ENCODE results near the gene RASAL3.
"Not testable (repeated sequence)": the region's sequence is repeated elsewhere in the genome, so short reads cannot be mapped to it uniquely, and the experiment has no call there.

Gene RASAL3

GRCh38 chr19:15479391-15480345 is 15.3 kb upstream of the RASAL3 start, which contains the start of gene PGLYRP2:
Gene PGLYRP2 (minus strand): TSS chr19:15479501. CDS start chr19:15479371, 130 bp downstream.
- Histone ChIP-seq H3K9ac (ENCODE audit: insufficient read length, low read depth) (no peak within 1 kb of the TSS), H3K4me3 (ENCODE audit: insufficient read length, low read depth) (no peak within 1 kb of the TSS), H3K9me3 (ENCODE audit: insufficient read depth, low read length) (no peaks in the 10 kb centered on the region), H3K36me3 (ENCODE audit: insufficient read depth, insufficient read length, low read length) (no peaks in the 10 kb centered on the region), H3K4me1 (ENCODE audit: insufficient read depth, insufficient read length) (peaks cover 6% of the 10 kb centered on the region), H3K27me3 (ENCODE audit: insufficient read depth, insufficient read length) (no peaks in the 10 kb centered on the region)
- no peak for DNase-seq (ENCODE audit: low read depth, low spot score)
- no peak for TF ChIP-seq SUZ12 (IDR thresholded peaks at IDR 0.05; ENCODE audit: extremely low read depth, insufficient read depth, insufficient read length)
- TF ChIP-seq ZNF274 (IDR thresholded peaks at IDR 0.05; ENCODE audit: low read depth, low read length): no peak
- TF ChIP-seq YY1 (IDR thresholded peaks at IDR 0.05; ENCODE audit: insufficient read depth, insufficient read length): no peak

GRCh38 chr19:15476325-15476724 is 12.0 kb upstream of the RASAL3 start:
- H3K4me1 ChIP-seq (ENCODE audit: insufficient read depth, insufficient read length): peaks cover 6% of the 10 kb centered on the region
- no peak for DNase-seq (ENCODE audit: low read depth, low spot score)
- H3K36me3 ChIP-seq (ENCODE audit: insufficient read depth, insufficient read length, low read length): no peaks in the 10 kb centered on the region
- no peaks in the 10 kb centered on the region for H3K9me3 ChIP-seq (ENCODE audit: insufficient read depth, low read length)
- no peak overlapping the region for H3K9ac ChIP-seq (ENCODE audit: insufficient read length, low read depth)
- TF ChIP-seq YY1 (IDR thresholded peaks at IDR 0.05; ENCODE audit: insufficient read depth, insufficient read length) (no peak), ZNF274 (IDR thresholded peaks at IDR 0.05; ENCODE audit: low read depth, low read length) (no peak), SUZ12 (IDR thresholded peaks at IDR 0.05; ENCODE audit: extremely low read depth, insufficient read depth, insufficient read length) (no peak)
- H3K27me3 ChIP-seq (ENCODE audit: insufficient read depth, insufficient read length): peaks cover 13% of the 10 kb centered on the region
- no peak overlapping the region for H3K4me3 ChIP-seq (ENCODE audit: insufficient read length, low read depth)

- peaks cover 4% of the 10 kb centered on the region for H3K4me1 ChIP-seq (ENCODE audit: insufficient read depth, insufficient read length)
- H3K36me3 ChIP-seq (ENCODE audit: insufficient read depth, insufficient read length, low read length): no peaks in the 10 kb centered on the region
- H3K4me3 ChIP-seq (ENCODE audit: insufficient read length, low read depth): no peak overlapping the region
- no peak for TF ChIP-seq ZNF274 (IDR thresholded peaks at IDR 0.05; ENCODE audit: low read depth, low read length)
- TF ChIP-seq YY1 (IDR thresholded peaks at IDR 0.05; ENCODE audit: insufficient read depth, insufficient read length): no peak
- TF ChIP-seq SUZ12 (IDR thresholded peaks at IDR 0.05; ENCODE audit: extremely low read depth, insufficient read depth, insufficient read length): no peak
- H3K9me3 ChIP-seq (ENCODE audit: insufficient read depth, low read length): no peaks in the 10 kb centered on the region
- peaks cover 13% of the 10 kb centered on the region for H3K27me3 ChIP-seq (ENCODE audit: insufficient read depth, insufficient read length)
- DNase-seq (ENCODE audit: low read depth, low spot score): no peak
- no peak overlapping the region for H3K9ac ChIP-seq (ENCODE audit: insufficient read length, low read depth)
Observed at GRCh38 chr19:15475611-15476010, 11.3 kb upstream of the RASAL3 start.

GRCh38 chr19:15475169-15475568 is 10.8 kb upstream of the RASAL3 start:
- no peak overlapping the region for H3K9ac ChIP-seq (ENCODE audit: insufficient read length, low read depth)
- no peak for DNase-seq (ENCODE audit: low read depth, low spot score)
- no peaks in the 10 kb centered on the region for H3K9me3 ChIP-seq (ENCODE audit: insufficient read depth, low read length)
- no peak for TF ChIP-seq SUZ12 (IDR thresholded peaks at IDR 0.05; ENCODE audit: extremely low read depth, insufficient read depth, insufficient read length)
- TF ChIP-seq ZNF274 (IDR thresholded peaks at IDR 0.05; ENCODE audit: low read depth, low read length): no peak
- no peak for TF ChIP-seq YY1 (IDR thresholded peaks at IDR 0.05; ENCODE audit: insufficient read depth, insufficient read length)
- H3K4me1 ChIP-seq (ENCODE audit: insufficient read depth, insufficient read length): no peaks in the 10 kb centered on the region
- no peak overlapping the region for H3K4me3 ChIP-seq (ENCODE audit: insufficient read length, low read depth)
- peaks cover 13% of the 10 kb centered on the region for H3K27me3 ChIP-seq (ENCODE audit: insufficient read depth, insufficient read length)
- H3K36me3 ChIP-seq (ENCODE audit: insufficient read depth, insufficient read length, low read length): no peaks in the 10 kb centered on the region

- DNase-seq (ENCODE audit: low read depth, low spot score); H3K4me1 ChIP-seq (ENCODE audit: insufficient read depth, insufficient read length); H3K9me3 ChIP-seq (ENCODE audit: insufficient read depth, low read length); H3K36me3 ChIP-seq (ENCODE audit: insufficient read depth, insufficient read length, low read length); H3K9ac ChIP-seq (ENCODE audit: insufficient read length, low read depth); H3K4me3 ChIP-seq (ENCODE audit: insufficient read length, low read depth): not testable (repeated sequence)
- peaks cover 26% of the 10 kb centered on the region for H3K27me3 ChIP-seq (ENCODE audit: insufficient read depth, insufficient read length)
Observed at GRCh38 chr19:15473821-15474220, 9.5 kb upstream of the RASAL3 start.

GRCh38 chr19:15471639-15472101 is 7.3 kb upstream of the RASAL3 start:
- peaks cover 3% of the 10 kb centered on the region for H3K4me1 ChIP-seq (ENCODE audit: insufficient read depth, insufficient read length)
- H3K4me3 ChIP-seq (ENCODE audit: insufficient read length, low read depth): peak overlapping the region; percentile 51
- no peaks in the 10 kb centered on the region for H3K9me3 ChIP-seq (ENCODE audit: insufficient read depth, low read length)
- no peak for DNase-seq (ENCODE audit: low read depth, low spot score)
- H3K27me3 ChIP-seq (ENCODE audit: insufficient read depth, insufficient read length): peaks cover 48% of the 10 kb centered on the region
- no peak for TF ChIP-seq YY1 (IDR thresholded peaks at IDR 0.05; ENCODE audit: insufficient read depth, insufficient read length)
- no peak for TF ChIP-seq ZNF274 (IDR thresholded peaks at IDR 0.05; ENCODE audit: low read depth, low read length)
- TF ChIP-seq SUZ12 (IDR thresholded peaks at IDR 0.05; ENCODE audit: extremely low read depth, insufficient read depth, insufficient read length): no peak
- peak overlapping the region; percentile 23 for H3K9ac ChIP-seq (ENCODE audit: insufficient read length, low read depth)
- H3K36me3 ChIP-seq (ENCODE audit: insufficient read depth, insufficient read length, low read length): no peaks in the 10 kb centered on the region

GRCh38 chr19:15469513-15470297 is 5.4 kb upstream of the RASAL3 start:
- TF ChIP-seq ZNF274 (IDR thresholded peaks at IDR 0.05; ENCODE audit: low read depth, low read length): no peak
- no peak for TF ChIP-seq YY1 (IDR thresholded peaks at IDR 0.05; ENCODE audit: insufficient read depth, insufficient read length)
- no peak for TF ChIP-seq SUZ12 (IDR thresholded peaks at IDR 0.05; ENCODE audit: extremely low read depth, insufficient read depth, insufficient read length)
- Histone ChIP-seq H3K9ac (ENCODE audit: insufficient read length, low read depth) (peak overlapping the region; percentile 82), H3K4me3 (ENCODE audit: insufficient read length, low read depth) (peak overlapping the region; percentile 69), H3K9me3 (ENCODE audit: insufficient read depth, low read length) (no peaks in the 10 kb centered on the region), H3K4me1 (ENCODE audit: insufficient read depth, insufficient read length) (peaks cover 3% of the 10 kb centered on the region), H3K27me3 (ENCODE audit: insufficient read depth, insufficient read length) (peaks cover 52% of the 10 kb centered on the region), H3K36me3 (ENCODE audit: insufficient read depth, insufficient read length, low read length) (no peaks in the 10 kb centered on the region)
- no peak for DNase-seq (ENCODE audit: low read depth, low spot score)
